ENCODE data around the gene TEPSIN. TPM values are rescaled to one million over a fixed set of nuclear protein-coding genes. Genes with fewer than 3 reads are reported as not detected.

Gene TEPSIN
- total RNA-seq, 4 donors from 2014 or later, result 37.9 to 82.2 (median 64.9) TPM

- TF ChIP-seq POLR2A (IDR thresholded peaks at IDR 0.05), result peak in 1 of 2 donors; percentile 39
- TF ChIP-seq CTCF (IDR thresholded peaks at IDR 0.05), result no peak
- DNase-seq, result peak; percentile 99
- Histone ChIP-seq H3K36me3 (peaks cover 0 to 3% of the 10 kb centered on the region in 2 donors), H3K4me1 (peaks cover 12 to 16% of the 10 kb centered on the region in 2 donors), H3K27ac (no peak within 1 kb of the TSS), H3K4me3 (replicated peaks in 1 of 3) (peak within 1 kb of the TSS in 2 of 3 donors; percentile 58 to 62), H3K9me3 (no peaks in the 10 kb centered on the region), H3K27me3 (no peaks in the 10 kb centered on the region)
- WGBS, 2 donors, result 4% methylated on average over 31 to 44 of the region's 79 CpGs
- intact Hi-C loops (cut with DNase I), result loop anchor here (10.0 kb wide), 1 partner anchor 188 kb away; the partner anchor contains the start of gene BAIAP2
Observed at GRCh38 chr17:81222906-81223761, 15.7 kb downstream of the TEPSIN start, which contains the start of gene CEP131. Gene CEP131 (minus strand): TSS chr17:81222965. CDS start chr17:81220056, 2,909 bp downstream.

- Histone ChIP-seq H3K36me3 (peaks cover 0 to 3% of the 10 kb centered on the region in 2 donors), H3K4me1 (peaks cover 12 to 16% of the 10 kb centered on the region in 2 donors), H3K27ac (no peak overlapping the region), H3K9me3 (no peaks in the 10 kb centered on the region), H3K27me3 (no peaks in the 10 kb centered on the region), H3K4me3 (replicated peaks in 1 of 3) (peak overlapping the region in 2 of 3 donors; percentile 58 to 62)
- 0 to 7% methylated on average over 4 of the region's 30 CpGs for WGBS, 2 donors
- intact Hi-C loops (cut with DNase I), result loop anchor here (10.0 kb wide), 1 partner anchor 188 kb away; the partner anchor contains the start of gene BAIAP2
- TF ChIP-seq CTCF (IDR thresholded peaks at IDR 0.05) (no peak), POLR2A (IDR thresholded peaks at IDR 0.05) (no peak)
- DNase-seq, result no peak
Observed at GRCh38 chr17:81222620-81222905, 16.3 kb downstream of the TEPSIN start.

GRCh38 chr17:81221842-81222619, 16.8 kb downstream of the TEPSIN start:
- 0 to 18% methylated on average over 7 to 15 of the region's 24 CpGs for WGBS, 2 donors
- H3K4me3 ChIP-seq (replicated peaks in 1 of 3), result peak overlapping the region in 2 of 3 donors; percentile 58 to 62
- TF ChIP-seq POLR2A (IDR thresholded peaks at IDR 0.05), result no peak
- TF ChIP-seq CTCF (IDR thresholded peaks at IDR 0.05), result no peak
- no peaks in the 10 kb centered on the region for H3K9me3 ChIP-seq
- peaks cover 12 to 16% of the 10 kb centered on the region in 2 donors for H3K4me1 ChIP-seq
- intact Hi-C loops (cut with DNase I), result loop anchor here (10.0 kb wide), 1 partner anchor 187 kb away; the partner anchor contains the start of gene BAIAP2
- H3K36me3 ChIP-seq, result peaks cover 0 to 3% of the 10 kb centered on the region in 2 donors
- H3K27ac ChIP-seq, result no peak overlapping the region
- DNase-seq, result peak in 1 of 2 donors; percentile 21
- no peaks in the 10 kb centered on the region for H3K27me3 ChIP-seq

- H3K4me1 ChIP-seq, result peaks cover 12 to 16% of the 10 kb centered on the region in 2 donors
- TF ChIP-seq CTCF (IDR thresholded peaks at IDR 0.05) (no peak), POLR2A (IDR thresholded peaks at IDR 0.05) (no peak)
- peaks cover 0 to 3% of the 10 kb centered on the region in 2 donors for H3K36me3 ChIP-seq
- H3K27me3 ChIP-seq, result no peaks in the 10 kb centered on the region
- intact Hi-C loops (cut with DNase I), result loop anchor here (10.0 kb wide), 1 partner anchor 187 kb away; the partner anchor contains the start of gene BAIAP2
- 63 to 73% methylated on average over 11 of the region's 11 CpGs for WGBS, 2 donors
- no peak overlapping the region for H3K4me3 ChIP-seq (replicated peaks in 1 of 3)
- H3K9me3 ChIP-seq, result no peaks in the 10 kb centered on the region
- no peak for DNase-seq
- no peak overlapping the region for H3K27ac ChIP-seq
Observed at GRCh38 chr17:81221371-81221841, 17.4 kb downstream of the TEPSIN start.
